ENCODE results near the gene RBM17.
"Not testable (repeated sequence)": the region's sequence is repeated elsewhere in the genome, so short reads cannot be mapped to it uniquely, and the experiment has no call there.

Gene RBM17

GRCh38 chr10:6064119-6064518 lies 24.7 kb upstream of the RBM17 start:
- FAIRE-seq (no peak), DNase-seq (ENCODE audit: insufficient read length, low spot score) (no peak)
- no peak for TF ChIP-seq SPI1 (IDR thresholded peaks at IDR 0.05; ENCODE audit: low read depth, low read length)
- TF ChIP-seq POLR2AphosphoS5 (IDR thresholded peaks at IDR 0.05; ENCODE audit: low read depth, low read length), result no peak
- no peak for TF ChIP-seq POU2F2 (IDR thresholded peaks at IDR 0.05; ENCODE audit: low read depth, low read length)
- TF ChIP-seq PAX5 (IDR thresholded peaks at IDR 0.05; ENCODE audit: insufficient read depth, low read length, severe bottlenecking), result no peak

GRCh38 chr10:6064726-6065125 lies 24.1 kb upstream of the RBM17 start:
- not testable (repeated sequence) for DNase-seq (ENCODE audit: insufficient read length, low spot score); FAIRE-seq

- DNase-seq (ENCODE audit: insufficient read length, low spot score), result no peak
- TF ChIP-seq POLR2A (IDR thresholded peaks at IDR 0.05; ENCODE audit: low read depth, low read length) (no peak), TAF1 (IDR thresholded peaks at IDR 0.05; ENCODE audit: low read depth, low read length) (no peak), POU2F2 (IDR thresholded peaks at IDR 0.05; ENCODE audit: low read depth, low read length) (no peak), PAX5 (IDR thresholded peaks at IDR 0.05; ENCODE audit: insufficient read depth, low read length, severe bottlenecking) (no peak), POLR2AphosphoS5 (IDR thresholded peaks at IDR 0.05; ENCODE audit: low read depth, low read length) (no peak), SPI1 (IDR thresholded peaks at IDR 0.05; ENCODE audit: low read depth, low read length) (no peak)
- FAIRE-seq, result peak; percentile 50
These were observed 23.4 kb upstream of the RBM17 start for GRCh38 chr10:6065406-6065805.

- TF ChIP-seq POU2F2 (IDR thresholded peaks at IDR 0.05; ENCODE audit: low read depth, low read length) (no peak), PAX5 (IDR thresholded peaks at IDR 0.05; ENCODE audit: insufficient read depth, low read length, severe bottlenecking) (no peak), SPI1 (IDR thresholded peaks at IDR 0.05; ENCODE audit: low read depth, low read length) (no peak), TAF1 (IDR thresholded peaks at IDR 0.05; ENCODE audit: low read depth, low read length) (no peak), POLR2AphosphoS5 (IDR thresholded peaks at IDR 0.05; ENCODE audit: low read depth, low read length) (no peak), POLR2A (IDR thresholded peaks at IDR 0.05; ENCODE audit: low read depth, low read length) (no peak)
- no peak for DNase-seq (ENCODE audit: insufficient read length, low spot score)
- FAIRE-seq, result no peak
These were observed 23.0 kb upstream of the RBM17 start for GRCh38 chr10:6065835-6066234.

GRCh38 chr10:6067457-6067856 lies 21.4 kb upstream of the RBM17 start:
- no peak for TF ChIP-seq POLR2AphosphoS5 (IDR thresholded peaks at IDR 0.05; ENCODE audit: low read depth, low read length)
- TF ChIP-seq TAF1 (IDR thresholded peaks at IDR 0.05; ENCODE audit: low read depth, low read length), result no peak
- TF ChIP-seq PAX5 (IDR thresholded peaks at IDR 0.05; ENCODE audit: insufficient read depth, low read length, severe bottlenecking), result no peak
- TF ChIP-seq SPI1 (IDR thresholded peaks at IDR 0.05; ENCODE audit: low read depth, low read length), result no peak
- no peak for TF ChIP-seq POLR2A (IDR thresholded peaks at IDR 0.05; ENCODE audit: low read depth, low read length)
- no peak for TF ChIP-seq POU2F2 (IDR thresholded peaks at IDR 0.05; ENCODE audit: low read depth, low read length)
- no peak for FAIRE-seq
- no peak for DNase-seq (ENCODE audit: insufficient read length, low spot score)

GRCh38 chr10:6068006-6068405 lies 20.8 kb upstream of the RBM17 start:
- FAIRE-seq, result peak; percentile 43
- no peak for DNase-seq (ENCODE audit: insufficient read length, low spot score)
- TF ChIP-seq TAF1 (IDR thresholded peaks at IDR 0.05; ENCODE audit: low read depth, low read length), result no peak
- TF ChIP-seq SPI1 (IDR thresholded peaks at IDR 0.05; ENCODE audit: low read depth, low read length), result no peak
- TF ChIP-seq PAX5 (IDR thresholded peaks at IDR 0.05; ENCODE audit: insufficient read depth, low read length, severe bottlenecking), result no peak
- TF ChIP-seq POLR2A (IDR thresholded peaks at IDR 0.05; ENCODE audit: low read depth, low read length), result no peak
- TF ChIP-seq POU2F2 (IDR thresholded peaks at IDR 0.05; ENCODE audit: low read depth, low read length), result no peak
- TF ChIP-seq POLR2AphosphoS5 (IDR thresholded peaks at IDR 0.05; ENCODE audit: low read depth, low read length), result no peak

- DNase-seq (ENCODE audit: insufficient read length, low spot score) (no peak), FAIRE-seq (peak; percentile 82)
- TF ChIP-seq POLR2AphosphoS5 (IDR thresholded peaks at IDR 0.05; ENCODE audit: low read depth, low read length), result no peak
- TF ChIP-seq PAX5 (IDR thresholded peaks at IDR 0.05; ENCODE audit: insufficient read depth, low read length, severe bottlenecking), result no peak
- no peak for TF ChIP-seq POU2F2 (IDR thresholded peaks at IDR 0.05; ENCODE audit: low read depth, low read length)
- TF ChIP-seq SPI1 (IDR thresholded peaks at IDR 0.05; ENCODE audit: low read depth, low read length), result peak; percentile 98
- TF ChIP-seq TAF1 (IDR thresholded peaks at IDR 0.05; ENCODE audit: low read depth, low read length), result no peak
These were observed 20.4 kb upstream of the RBM17 start for GRCh38 chr10:6068422-6068821.

GRCh38 chr10:6069081-6069931 lies 19.5 kb upstream of the RBM17 start:
- TF ChIP-seq POLR2AphosphoS5 (IDR thresholded peaks at IDR 0.05; ENCODE audit: low read depth, low read length), result no peak
- no peak for TF ChIP-seq SPI1 (IDR thresholded peaks at IDR 0.05; ENCODE audit: low read depth, low read length)
- TF ChIP-seq PAX5 (IDR thresholded peaks at IDR 0.05; ENCODE audit: insufficient read depth, low read length, severe bottlenecking), result no peak
- no peak for TF ChIP-seq TAF1 (IDR thresholded peaks at IDR 0.05; ENCODE audit: low read depth, low read length)
- TF ChIP-seq POU2F2 (IDR thresholded peaks at IDR 0.05; ENCODE audit: low read depth, low read length), result no peak
- TF ChIP-seq POLR2A (IDR thresholded peaks at IDR 0.05; ENCODE audit: low read depth, low read length), result no peak
- FAIRE-seq (peak; percentile 90), DNase-seq (ENCODE audit: insufficient read length, low spot score) (no peak)

GRCh38 chr10:6070660-6071059 lies 18.2 kb upstream of the RBM17 start:
- FAIRE-seq (peak; percentile 84), DNase-seq (ENCODE audit: insufficient read length, low spot score) (no peak)
- no peak for TF ChIP-seq POLR2AphosphoS5 (IDR thresholded peaks at IDR 0.05; ENCODE audit: low read depth, low read length)
- no peak for TF ChIP-seq PAX5 (IDR thresholded peaks at IDR 0.05; ENCODE audit: insufficient read depth, low read length, severe bottlenecking)
- no peak for TF ChIP-seq POLR2A (IDR thresholded peaks at IDR 0.05; ENCODE audit: low read depth, low read length)
- TF ChIP-seq TAF1 (IDR thresholded peaks at IDR 0.05; ENCODE audit: low read depth, low read length), result no peak
- no peak for TF ChIP-seq SPI1 (IDR thresholded peaks at IDR 0.05; ENCODE audit: low read depth, low read length)
- no peak for TF ChIP-seq POU2F2 (IDR thresholded peaks at IDR 0.05; ENCODE audit: low read depth, low read length)

Measured in GM12891 (cell line).